Measurements from ENCODE around the gene MEX3D.
A peak's percentile ranks its signal among the peaks of the same experiment; 100 is the strongest.

Gene MEX3D

GRCh38 chr19:1568320-1569019, at the start of gene MEX3D:
Gene MEX3D (minus strand): TSS chr19:1568325. CDS start chr19:1568058, 267 bp downstream.
- DNase-seq: peak in 11 of 14 donors; percentile 4 to 76 (median 34)

- no peak for DNase-seq
These were observed 48.8 kb upstream of the MEX3D start for GRCh38 chr19:1616875-1617274.

GRCh38 chr19:1616396-1616795, 48.3 kb upstream of the MEX3D start:
- no peak for DNase-seq

GRCh38 chr19:1615156-1615765, 47.1 kb upstream of the MEX3D start:
- DNase-seq: no peak

GRCh38 chr19:1613808-1614570, 45.9 kb upstream of the MEX3D start:
- no peak for DNase-seq

- no peak for DNase-seq
These were observed 45.0 kb upstream of the MEX3D start for GRCh38 chr19:1613146-1613545.

GRCh38 chr19:1612114-1613086, 44.3 kb upstream of the MEX3D start:
- DNase-seq: no peak

GRCh38 chr19:1611353-1611752, 43.2 kb upstream of the MEX3D start:
- no peak for DNase-seq

GRCh38 chr19:1610579-1610978, 42.5 kb upstream of the MEX3D start:
- DNase-seq: no peak

GRCh38 chr19:1609680-1610474, 41.8 kb upstream of the MEX3D start:
- no peak for DNase-seq

GRCh38 chr19:1609103-1609396, 40.9 kb upstream of the MEX3D start:
- no peak for DNase-seq

- DNase-seq: no peak
These were observed 40.4 kb upstream of the MEX3D start for GRCh38 chr19:1608359-1609102.

GRCh38 chr19:1606138-1606651, 38.1 kb upstream of the MEX3D start:
- no peak for DNase-seq

- DNase-seq: peak; percentile 66 to 98 (median 94)
These were observed 37.4 kb upstream of the MEX3D start, which contains the start of gene UQCR11 for GRCh38 chr19:1605236-1606137. Gene UQCR11 (minus strand): TSS chr19:1605462. CDS start chr19:1605409, 53 bp downstream.

GRCh38 chr19:1602091-1602707, 34.1 kb upstream of the MEX3D start:
- no peak for DNase-seq

- no peak for DNase-seq
These were observed 33.5 kb upstream of the MEX3D start for GRCh38 chr19:1601613-1602064.

- DNase-seq: no peak
These were observed 31.3 kb upstream of the MEX3D start for GRCh38 chr19:1599460-1599846.

GRCh38 chr19:1598777-1599459, 30.8 kb upstream of the MEX3D start:
- DNase-seq: no peak

- peak in 1 of 14 donors; percentile 9 for DNase-seq
These were observed 25.3 kb upstream of the MEX3D start for GRCh38 chr19:1593501-1593772.
